ENCODE results near the gene IFT43.

DNA sequence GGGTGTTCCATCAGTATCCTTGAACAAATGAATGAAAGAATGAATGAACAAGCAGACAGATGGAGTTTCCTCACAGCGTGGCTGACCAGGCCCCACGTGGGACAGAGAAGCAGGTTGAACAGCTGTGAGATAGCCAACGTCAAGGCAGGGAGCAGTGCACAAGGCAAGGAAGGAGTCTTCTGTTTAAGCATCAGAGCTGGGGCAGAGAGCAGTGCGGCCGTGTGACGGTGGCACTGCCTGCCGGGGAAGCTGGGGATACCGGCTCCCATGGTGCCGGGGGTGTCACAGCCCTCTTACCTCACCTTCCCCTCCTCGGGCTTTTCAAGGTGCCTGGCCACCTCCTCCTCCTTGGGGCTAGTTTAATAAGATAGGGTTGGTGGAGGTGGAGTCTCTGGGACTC lies 92.9 kb downstream of the IFT43 start:
- no peak for TF ChIP-seq POLR2A (IDR thresholded peaks at IDR 0.05; ENCODE audit: low read length)
- TF ChIP-seq GATA1 (IDR thresholded peaks at IDR 0.05; ENCODE audit: low read depth, low read length): no peak

All from erythroblast (primary cell).